GM10847 (cell line): ENCODE results near the gene CTNNA3.

ENCODE experiments used
- POLR2A ChIP-seq: IDR thresholded peaks from 2 replicates; pipeline ENCODE4 v1.6.1; 2011; ENCODE audit not compliant: insufficient read length; ENCODE audit errors: extremely low read depth

CTNNA3 gene

DNA sequence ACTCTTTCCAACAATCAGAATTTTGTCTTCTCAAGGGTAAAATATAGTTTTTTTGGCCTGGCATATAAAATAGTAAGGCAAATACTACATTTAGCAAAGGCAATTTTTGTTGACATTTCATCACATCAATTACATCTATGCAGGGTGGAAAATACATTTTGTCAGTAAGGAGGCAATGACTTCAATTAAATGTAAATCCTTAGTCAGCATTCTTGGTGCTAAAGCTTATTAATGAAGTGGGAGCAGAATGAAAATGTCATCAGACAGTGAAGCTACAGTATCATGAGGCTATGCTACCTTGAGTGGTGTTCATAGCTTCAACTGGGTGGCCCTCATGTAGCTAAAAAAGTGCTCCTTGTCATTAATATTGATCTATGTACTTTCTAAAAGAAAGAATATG is 761.3 kb downstream of the CTNNA3 start:
- TF ChIP-seq POLR2A = no peak

DNA sequence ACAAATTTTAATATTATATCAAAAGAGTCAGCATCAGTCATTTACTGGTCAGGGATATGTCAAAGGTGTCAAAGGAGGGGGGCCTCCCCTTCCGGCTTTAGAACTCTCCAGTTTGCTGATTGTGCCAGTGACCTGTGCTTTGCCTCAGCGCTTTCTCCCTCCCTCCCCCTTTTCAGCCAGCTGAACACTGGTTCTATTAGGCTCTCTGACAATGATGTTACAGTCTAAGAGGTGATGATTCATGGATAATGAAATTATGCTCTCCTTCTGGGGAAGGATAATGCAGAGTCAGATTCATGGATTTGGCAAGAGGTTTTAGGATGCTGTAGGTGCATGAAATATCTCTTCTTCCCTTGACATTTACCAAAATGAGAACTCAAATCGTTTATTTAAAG is 764.0 kb downstream of the CTNNA3 start:
- no peak for TF ChIP-seq POLR2A

DNA sequence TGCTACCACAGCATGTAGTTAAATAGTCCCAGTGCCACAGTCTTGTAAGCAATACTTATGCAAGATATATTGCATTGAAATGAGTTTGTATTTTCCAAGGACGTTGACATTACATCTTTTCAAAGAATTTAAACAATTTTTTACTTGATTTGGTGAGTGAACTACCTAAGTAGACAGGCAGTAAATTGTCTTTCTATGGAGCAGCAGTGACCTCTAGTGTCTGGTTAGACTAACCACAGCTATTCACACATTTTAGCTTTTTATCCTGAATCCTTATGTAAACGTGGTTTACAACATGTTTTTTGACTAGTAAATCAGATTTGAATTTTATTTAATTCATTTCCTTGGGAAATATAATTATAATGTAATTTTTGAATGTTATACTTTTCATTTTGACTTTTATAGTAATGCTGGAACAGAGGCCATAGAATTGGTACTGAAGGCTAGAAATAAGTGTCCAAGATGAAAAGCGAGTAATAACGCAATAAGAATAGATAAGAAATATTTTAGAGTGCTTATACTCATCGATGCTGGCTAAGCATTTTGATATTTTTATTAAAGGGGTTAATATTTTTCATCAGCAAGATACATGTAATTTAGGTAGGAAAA is 764.6 kb downstream of the CTNNA3 start:
- no peak for TF ChIP-seq POLR2A

DNA sequence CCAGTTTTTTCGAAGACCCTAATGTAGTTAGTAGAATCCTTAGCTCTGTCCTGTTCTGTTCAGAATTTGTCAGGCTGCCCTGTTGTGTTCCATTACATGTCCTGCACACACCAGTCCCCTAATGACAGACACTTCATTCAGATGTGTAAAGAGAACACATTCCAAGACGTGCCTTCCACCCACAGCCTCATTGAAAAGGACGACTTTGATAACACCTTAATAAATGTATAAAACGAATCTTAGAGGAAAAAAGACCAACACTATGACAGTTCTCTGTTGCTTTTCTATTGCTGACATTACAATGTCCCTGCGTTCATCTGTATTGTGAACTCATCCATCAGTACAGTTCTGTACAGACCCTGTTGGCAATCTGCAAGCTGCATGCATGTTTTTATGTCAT is 766.6 kb downstream of the CTNNA3 start:
- no peak for TF ChIP-seq POLR2A

DNA sequence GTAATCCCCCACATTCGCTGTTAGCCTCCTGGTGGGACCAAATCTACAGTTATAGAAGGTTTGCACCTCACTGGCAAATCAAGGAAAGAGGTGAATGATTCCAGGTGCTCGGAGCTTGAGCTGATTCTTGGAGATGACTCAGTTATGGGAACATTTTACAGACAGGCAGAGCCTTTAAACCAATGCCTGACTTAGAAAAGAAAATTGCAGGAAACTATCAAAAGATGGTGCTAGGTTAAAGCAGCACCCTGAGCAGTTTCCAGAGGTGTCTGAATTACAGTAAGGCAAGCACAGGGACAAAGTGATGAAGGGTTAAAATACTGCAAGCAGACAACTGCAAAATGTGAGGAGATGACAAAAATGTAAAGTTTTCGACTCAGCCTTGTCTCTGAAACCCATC is 767.2 kb downstream of the CTNNA3 start:
- TF ChIP-seq POLR2A = no peak

DNA sequence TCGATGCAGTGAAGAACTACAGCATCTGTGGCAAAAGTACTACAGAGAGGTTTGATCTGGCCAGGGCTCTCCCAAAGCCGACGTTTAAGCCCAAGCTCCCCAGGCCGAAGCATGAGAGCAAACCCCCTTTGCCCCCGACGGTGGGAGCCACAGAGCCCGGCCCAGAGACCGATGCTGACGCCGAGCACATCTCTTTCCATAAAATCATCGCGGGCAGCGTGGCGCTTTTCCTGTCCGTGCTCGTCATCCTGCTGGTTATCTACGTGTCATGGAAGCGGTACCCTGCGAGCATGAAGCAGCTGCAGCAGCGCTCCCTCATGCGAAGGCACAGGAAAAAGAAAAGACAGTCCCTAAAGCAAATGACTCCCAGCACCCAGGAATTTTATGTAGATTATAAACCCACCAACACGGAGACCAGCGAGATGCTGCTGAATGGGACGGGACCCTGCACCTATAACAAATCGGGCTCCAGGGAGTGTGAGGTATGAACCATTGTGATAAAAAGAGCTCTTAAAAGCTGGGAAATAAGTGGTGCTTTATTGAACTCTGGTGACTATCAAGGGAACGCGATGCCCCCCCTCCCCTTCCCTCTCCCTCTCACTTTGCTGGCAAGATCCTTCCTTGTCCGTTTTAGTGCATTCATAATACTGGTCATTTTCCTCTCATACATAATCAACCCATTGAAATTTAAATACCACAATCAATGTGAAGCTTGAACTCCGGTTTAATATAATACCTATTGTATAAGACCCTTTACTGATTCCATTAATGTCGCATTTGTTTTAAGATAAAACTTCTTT is 767.8 kb downstream of the CTNNA3 start:
- no peak for TF ChIP-seq POLR2A

DNA sequence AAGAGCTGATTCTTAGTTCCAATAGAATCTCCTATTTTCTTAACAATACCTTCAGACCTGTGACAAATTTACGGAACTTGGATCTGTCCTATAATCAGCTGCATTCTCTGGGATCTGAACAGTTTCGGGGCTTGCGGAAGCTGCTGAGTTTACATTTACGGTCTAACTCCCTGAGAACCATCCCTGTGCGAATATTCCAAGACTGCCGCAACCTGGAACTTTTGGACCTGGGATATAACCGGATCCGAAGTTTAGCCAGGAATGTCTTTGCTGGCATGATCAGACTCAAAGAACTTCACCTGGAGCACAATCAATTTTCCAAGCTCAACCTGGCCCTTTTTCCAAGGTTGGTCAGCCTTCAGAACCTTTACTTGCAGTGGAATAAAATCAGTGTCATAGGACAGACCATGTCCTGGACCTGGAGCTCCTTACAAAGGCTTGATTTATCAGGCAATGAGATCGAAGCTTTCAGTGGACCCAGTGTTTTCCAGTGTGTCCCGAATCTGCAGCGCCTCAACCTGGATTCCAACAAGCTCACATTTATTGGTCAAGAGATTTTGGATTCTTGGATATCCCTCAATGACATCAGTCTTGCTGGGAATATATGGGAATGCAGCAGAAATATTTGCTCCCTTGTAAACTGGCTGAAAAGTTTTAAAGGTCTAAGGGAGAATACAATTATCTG is 768.6 kb downstream of the CTNNA3 start:
- no peak for TF ChIP-seq POLR2A

DNA sequence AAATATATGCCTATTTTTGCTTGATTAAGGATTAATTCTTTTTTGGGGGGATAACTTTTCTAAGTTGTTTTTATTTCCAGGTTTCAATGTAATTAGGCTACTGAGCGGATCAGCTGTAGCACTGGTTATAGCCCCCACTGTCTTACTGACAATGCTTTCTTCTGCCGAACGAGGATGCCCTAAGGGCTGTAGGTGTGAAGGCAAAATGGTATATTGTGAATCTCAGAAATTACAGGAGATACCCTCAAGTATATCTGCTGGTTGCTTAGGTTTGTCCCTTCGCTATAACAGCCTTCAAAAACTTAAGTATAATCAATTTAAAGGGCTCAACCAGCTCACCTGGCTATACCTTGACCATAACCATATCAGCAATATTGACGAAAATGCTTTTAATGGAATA is 769.2 kb downstream of the CTNNA3 start:
- no peak for TF ChIP-seq POLR2A

DNA sequence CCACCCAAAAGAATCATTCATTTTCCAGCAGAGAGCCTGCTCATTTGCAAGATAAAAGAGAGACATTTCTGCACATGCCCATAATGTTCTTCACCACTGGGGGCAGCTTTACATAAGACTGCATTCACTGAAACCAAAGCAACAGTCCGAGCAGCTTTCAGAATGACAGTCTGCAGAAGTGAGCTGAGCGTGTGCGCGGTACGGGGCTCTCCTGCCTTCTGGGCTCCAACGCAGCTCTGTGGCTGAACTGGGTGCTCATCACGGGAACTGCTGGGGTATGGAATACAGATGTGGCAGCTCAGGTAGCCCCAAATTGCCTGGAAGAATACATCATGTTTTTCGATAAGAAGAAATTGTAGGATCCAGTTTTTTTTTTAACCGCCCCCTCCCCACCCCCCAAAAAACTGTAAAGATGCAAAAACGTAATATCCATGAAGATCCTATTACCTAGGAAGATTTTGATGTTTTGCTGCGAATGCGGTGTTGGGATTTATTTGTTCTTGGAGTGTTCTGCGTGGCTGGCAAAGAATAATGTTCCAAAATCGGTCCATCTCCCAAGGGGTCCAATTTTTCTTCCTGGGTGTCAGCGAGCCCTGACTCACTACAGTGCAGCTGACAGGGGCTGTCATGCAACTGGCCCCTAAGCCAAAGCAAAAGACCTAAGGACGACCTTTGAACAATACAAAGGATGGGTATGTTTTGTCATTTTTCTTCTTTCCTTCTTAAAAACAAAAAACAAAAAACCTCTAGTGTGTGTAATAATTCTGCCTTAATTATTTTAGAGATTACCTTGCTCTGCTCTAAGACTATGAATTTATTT is 769.9 kb downstream of the CTNNA3 start, which contains the start of gene LRRTM3:
Gene LRRTM3, plus strand, starts transcription at position 141 of the 820 bp plus-strand sequence.
- no peak for TF ChIP-seq POLR2A

DNA sequence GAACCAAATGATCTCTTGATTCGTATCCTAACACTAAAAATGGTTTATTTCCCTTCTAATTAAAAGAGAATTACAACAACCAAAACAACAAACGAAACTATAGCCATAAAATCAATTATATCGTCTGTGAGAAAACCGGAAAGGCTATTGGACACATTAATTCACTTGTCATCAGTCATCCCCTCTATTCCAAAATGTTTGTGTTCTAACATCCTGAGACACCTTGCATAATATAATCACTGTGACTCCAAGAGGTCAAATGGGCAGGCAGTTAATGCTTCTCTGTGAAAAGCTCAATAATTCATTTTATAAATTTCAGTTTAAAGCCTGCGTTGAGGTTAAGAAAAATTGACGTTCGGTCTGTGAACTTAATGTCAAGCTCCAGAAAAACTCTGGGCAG is 770.6 kb downstream of the CTNNA3 start:
- TF ChIP-seq POLR2A = no peak

DNA sequence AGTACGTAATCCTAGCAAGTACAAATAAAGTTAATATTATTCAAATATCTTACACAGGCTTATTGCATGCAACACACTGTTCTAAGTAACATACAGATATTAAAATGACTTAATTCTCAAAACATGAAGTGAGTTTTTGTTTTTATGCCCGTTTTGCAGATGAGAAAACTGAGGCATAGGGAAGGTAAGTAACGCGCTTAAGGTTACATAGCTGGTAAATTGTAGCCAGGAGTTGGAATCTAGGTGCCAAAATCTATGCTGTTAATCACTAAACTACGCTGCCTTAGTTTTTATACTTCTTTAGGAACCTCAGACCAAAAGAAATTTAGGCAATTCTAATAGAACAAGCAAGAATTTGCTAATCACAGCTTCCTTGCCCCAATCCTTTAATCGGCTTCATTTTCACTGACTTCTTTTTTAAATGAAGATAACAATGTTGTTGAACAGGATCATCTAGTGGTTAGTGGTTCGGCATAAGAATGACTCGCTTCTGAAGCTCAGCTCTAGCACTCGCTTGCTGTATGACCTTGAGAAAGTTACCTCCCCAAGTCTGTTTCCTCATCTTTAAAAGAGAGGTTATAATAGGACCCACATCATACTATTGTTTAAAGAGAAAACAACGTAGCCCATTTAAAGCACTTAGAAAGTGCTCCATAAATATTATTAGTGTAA is 771.2 kb downstream of the CTNNA3 start:
- no peak for TF ChIP-seq POLR2A

DNA sequence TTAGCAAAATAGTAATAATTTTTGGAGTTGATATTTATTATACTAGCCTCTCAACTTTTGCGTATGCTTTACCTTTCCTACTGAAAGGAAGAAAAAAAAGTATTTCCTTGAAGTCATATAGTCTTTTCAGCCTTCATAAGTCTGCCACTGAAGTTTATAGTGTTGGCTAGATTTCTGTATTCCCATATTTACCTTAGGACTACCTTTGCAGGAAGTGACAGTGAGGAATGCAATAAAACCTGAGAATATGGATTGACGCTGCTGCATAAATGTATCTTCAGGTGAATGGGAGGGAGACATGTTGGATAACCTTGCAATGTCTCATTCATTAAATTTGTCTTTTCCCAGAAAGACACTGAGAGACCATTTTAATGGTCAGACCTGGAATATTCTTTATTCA is 776.7 kb downstream of the CTNNA3 start:
- TF ChIP-seq POLR2A = no peak

DNA sequence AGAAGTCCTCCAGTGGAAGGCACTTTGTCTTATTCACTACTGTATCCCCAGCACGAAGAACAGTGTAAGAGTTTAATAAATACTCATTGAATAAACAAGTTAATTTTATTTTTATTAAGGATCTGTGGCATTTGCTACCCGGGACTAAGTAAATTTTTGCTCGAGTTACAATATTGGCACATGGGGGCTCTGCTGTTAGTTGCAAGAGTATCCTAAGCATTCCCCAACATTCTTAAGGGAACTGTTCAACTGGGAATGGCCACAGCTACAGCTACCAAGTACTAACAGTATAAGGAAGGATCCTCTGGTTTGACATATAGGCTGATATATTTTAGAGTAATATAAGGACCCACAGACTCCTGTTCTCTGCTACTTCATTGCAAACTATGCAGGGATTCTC is 778.9 kb downstream of the CTNNA3 start:
- TF ChIP-seq POLR2A = no peak

DNA sequence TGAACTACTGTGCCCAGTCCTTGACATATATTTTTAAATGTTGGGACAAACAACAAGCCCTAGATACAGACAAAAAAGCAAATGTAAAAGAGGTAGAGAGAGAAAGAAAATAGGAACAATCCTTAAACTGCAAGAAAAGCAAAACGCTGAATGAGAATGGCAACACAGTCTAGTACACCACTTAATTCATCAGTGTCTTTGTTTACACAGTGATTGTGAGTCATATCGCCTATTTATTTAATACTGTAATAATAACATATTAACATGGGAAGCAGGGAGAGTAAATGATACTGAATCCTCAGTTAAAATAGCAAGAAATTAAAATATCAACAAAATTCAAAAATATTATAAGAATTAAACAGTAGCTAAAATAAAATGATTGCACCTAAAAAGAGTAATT is 780.0 kb downstream of the CTNNA3 start:
- TF ChIP-seq POLR2A = no peak

DNA sequence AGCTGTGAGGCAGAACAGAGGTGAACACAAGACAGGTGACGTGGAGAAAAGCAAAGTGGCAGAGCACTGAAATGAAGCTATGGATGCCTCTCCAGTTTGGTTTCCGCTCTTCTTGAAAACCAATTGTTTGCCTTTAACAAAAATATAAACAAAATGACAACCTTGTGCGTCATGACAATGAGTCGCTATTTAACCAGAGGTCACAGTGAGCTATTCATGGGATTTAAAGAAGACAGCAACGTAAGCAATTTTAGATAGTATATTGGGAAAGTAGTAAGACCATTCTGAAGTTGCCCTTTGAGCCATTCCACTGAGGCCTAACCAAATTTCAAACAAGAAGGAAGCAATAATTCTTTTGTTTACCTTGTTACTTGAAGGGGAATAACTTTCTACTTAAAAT is 785.3 kb downstream of the CTNNA3 start:
- no peak for TF ChIP-seq POLR2A
